ENCODE data around the gene SAMD9L.
"Not testable (repeated sequence)": the region's sequence is repeated elsewhere in the genome, so short reads cannot be mapped to it uniquely, and the experiment has no call there.

The SAMD9L gene

DNA sequence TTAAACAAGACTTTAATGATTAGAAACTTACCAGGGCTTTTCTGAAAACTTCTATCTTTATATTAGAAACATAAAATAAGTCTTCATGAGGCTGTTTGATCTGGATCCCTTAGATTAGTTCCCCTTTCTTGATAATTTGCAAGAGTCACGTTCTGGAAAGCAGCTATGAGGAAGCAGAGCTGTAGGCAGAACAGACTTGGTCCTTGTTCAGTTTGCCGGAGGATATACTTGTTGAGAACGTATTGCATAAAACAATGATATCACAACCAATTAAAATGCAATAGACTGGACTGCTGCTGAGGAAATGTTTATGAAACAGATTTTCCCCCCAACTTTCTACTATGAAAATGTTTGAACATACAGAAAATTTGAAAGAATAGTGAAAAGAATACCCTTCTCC lies 2.8 kb downstream of the SAMD9L start:
- DNase-seq: no peak

DNA sequence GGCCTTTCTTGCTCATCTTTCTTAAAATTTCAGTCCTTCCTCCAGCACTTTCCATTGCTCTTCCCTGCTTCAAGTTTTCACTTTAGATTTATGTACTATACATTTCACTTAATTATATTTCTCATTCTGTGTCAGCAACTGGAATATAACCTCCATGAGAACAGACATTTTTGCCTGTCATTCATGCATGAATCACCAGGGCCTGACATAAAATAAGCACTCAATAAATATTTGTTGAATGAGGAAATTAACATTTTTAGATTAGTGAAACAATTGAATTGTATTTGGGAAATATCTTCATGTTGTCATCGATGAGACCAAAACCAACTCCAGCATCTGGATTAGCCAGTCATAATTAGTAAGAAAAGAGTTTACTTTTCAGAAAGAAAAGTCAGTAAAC lies 6.1 kb downstream of the SAMD9L start:
- no peak for DNase-seq

DNA sequence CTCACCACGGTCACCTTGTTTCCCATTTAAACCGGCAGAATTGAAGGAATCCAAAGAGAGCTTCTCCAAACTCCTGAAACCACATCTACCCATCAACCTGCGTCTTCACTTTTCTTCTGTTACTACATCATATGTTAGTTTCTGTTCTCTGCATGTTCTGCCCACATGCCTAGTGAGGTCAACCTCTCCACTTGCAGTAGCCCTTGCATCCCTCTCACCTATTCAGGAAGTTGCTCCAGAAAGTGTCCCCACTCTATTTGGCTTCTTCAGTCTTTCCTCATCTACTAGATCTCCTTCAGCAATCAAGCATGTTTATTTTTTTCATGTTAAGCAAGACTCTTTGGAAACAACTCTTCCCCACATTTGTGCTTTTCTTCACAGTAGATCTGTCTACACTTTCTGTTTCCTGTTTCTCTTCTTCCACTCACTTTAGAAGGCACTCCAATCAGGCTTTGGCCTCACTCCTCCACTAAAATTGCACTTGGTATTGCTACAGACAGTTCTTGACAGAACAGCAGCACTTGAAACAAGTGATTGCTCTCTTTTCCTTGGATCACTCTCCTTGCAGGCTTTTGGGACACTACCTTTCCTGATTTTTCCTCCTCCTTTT lies 7.5 kb downstream of the SAMD9L start:
- no peak for DNase-seq

DNA sequence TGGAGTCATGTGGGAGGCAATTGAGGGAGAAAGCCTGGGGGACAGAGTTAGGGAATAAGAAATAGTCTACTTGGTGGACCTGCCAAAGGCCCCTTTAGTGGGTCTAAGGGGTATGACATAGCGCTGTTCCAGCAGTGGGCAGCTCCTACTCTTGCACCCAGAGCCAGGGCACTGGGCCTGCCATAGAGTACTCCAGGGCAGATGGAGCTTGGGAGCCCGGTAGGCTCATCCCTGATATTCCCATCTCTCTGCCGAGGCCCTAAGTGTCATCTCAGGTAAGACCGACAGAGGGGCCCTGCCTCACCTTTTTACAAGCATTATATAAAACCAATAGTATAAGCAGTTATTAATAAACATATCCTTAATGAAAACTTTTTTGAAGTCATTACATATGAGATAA lies 9.6 kb downstream of the SAMD9L start:
- DNase-seq: no peak

DNA sequence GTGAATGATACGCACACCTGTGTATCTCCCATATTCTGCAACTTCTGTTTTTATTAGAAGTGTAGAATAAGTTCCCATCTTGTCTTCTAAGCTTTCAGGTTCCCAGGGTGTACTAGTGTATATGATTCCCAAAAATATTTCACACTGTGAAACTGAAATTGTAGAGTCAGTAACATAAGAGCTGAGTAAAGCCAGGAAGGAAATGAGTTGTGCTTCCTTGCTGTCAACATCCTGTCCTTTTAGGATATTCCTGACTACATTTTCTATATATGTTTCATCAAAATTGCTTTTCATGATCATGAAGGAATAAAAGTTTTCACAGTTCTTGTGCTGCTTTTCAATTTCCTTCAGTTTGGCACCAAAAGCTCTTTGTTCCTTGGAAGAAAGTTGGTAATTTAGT lies 15.2 kb downstream of the SAMD9L start:
- DNase-seq: no peak

DNA sequence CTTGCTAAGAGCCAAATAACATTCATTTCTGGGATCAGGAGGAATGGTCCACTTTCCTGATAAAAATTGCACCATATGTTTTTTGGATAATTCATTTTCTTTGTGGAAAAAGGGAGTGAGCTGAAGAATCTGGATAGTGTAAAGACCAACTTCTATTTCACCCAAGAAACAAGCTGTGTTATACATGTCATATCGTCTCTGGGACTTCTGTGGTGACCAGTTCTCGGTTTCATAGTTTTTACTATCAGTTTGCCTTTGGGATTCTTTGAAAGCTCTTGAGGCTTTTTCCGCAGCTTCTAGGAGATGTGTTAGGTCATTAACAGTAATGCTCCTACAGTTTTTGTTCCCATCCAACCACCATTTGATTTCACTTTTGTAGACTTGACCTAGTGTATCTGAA lies 16.0 kb downstream of the SAMD9L start:
- DNase-seq: no peak

DNA sequence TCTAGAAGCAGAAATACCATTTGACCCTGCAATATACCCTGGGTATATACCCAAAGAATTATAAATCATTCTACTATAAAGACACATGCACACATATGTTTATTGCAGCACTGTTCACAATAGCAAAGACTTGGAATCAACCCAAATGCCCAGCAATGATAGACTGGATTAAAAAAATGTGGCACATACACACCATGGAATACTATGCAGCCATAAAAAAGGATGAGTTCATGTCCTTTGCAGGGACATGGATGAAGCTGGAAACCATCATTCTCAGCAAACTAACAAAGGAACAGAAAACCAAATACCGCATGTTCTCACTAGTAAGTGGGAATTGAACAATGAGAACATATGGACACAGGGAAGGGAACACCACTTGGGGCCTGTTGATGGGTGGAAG lies 21.2 kb downstream of the SAMD9L start:
- DNase-seq: not testable (repeated sequence)

DNA sequence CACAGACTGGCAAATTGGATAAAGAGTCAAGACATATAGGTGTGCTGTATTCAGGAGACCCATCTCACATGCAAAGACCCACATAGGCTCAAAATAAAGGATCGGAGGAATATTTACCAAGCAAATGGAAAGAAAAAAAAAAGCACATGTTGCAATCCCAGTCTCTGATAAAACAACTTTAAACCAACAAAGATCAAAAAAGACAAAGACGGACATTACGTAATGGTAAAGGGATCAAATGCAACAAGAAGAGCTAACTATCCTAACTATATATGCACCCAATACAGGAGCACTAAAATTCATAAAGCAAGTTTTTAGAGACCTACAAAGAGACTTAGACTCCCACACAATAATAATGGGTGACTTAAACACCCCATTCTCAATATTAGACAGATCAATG lies 24.7 kb downstream of the SAMD9L start:
- DNase-seq: not testable (repeated sequence)

DNA sequence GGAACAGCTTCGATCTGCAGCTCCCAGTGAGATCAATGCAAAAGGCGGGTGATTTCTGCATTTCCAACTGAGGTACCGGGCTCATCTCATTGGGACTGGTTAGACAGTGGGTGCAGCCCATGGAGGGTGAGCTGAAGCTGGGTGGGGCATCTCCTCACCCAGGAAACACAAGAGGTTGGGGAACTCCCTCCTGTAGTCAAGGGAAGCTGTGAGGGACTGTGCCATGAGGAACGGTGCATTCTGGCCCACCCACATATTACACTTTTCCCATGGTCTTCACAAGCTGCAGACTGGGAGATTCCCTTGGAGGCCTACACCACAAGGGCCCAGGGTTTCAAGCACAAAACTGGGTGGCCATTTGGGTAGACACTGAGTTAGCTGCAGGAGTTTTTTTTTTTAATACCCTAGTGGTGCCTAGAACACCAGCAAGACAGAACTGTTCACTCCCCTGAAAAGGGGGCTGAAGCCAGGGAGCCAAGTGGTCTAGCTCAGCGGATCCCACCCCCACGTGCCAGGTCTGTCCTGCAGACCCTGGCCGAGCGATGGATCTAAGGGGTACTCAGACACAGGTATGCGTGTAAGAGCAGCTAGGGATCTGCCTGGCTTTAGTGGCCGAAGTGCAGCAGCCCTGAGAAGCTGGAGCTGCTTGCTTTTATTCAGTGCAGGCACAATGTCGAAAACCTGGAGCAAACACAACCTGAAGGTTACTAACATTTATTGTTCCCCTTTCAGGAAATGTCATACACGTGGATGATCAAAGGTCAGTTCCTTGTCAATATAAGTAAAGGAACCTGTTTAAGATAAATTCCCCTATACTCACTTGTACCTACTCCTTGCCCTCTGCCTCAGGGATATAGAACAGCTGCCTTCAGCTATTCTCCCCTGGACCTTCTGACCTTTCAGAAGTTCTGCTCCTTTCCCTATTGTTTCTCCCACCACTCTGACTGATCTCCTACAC lies 27.3 kb downstream of the SAMD9L start:
- no peak for DNase-seq

DNA sequence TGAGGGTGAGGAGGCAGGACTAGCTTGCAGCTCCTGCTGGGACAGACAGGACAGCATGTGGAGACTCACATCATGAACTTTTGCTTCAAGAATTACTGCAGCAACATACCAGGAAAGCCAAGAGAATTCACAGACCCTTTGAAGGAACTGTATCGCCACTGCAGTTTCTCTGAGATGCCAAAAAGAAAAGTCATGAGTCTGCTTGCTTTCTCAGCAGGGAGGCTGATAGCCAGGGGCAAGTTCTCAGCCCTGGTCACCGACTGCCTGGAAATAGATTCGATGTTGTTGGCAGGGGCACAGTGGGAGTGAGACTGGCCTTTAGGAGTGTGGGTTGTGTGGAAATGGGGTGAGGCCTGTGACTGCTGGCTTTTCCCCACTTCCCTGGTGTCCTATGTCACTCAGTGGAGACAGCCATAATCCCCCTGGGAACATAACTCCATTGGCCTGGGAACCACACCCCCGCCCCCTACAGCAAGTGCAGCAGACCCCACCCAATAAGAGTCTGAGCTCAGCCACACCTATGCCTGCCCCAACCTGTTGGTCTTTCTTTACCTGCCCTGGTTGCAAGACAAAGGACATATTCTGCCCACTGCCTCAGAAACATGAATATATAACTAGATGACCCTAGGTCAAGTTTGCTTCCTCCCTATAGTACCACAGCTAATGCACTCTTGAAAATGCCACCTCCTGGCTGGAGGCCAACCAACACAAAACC lies 28.8 kb downstream of the SAMD9L start:
- no peak for DNase-seq

DNA sequence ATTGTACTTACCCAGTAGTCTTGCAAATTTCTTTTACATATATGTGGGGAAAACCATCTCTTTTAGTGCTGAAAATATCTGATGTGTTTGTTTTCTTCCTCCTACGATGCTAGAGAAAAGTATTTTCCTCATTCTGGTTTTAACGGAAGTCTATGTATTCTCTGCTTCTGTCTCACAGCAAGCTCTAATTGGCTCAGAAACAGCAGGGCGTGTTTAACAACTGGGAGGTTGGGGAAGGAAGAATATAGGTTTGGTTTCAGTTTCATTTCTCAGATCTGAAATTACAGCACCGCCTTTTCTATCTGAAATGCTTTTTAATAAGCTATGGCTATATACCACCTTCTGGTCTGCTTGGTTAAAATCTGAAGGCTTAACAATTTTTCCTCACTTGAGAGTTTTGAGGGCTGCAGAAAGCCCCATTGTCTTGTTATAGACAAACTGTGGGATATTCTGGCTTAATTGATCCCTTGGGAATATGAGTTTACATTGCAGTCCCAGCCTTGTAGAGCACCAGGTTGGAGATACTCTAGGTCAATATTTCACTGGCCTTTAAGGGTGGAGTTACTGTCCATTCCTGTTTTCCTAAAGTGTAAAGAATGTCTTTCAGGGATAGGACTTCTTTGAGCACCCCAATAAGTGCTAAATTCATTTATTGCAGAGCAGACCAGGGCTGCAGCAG lies 30.2 kb downstream of the SAMD9L start, which contains the start of gene SAMD9:
SAMD9 (minus strand) TSS at position 128 of the 679 bp plus-strand sequence. CDS start 11,882 bp downstream, outside the sequence.
- DNase-seq: peak; percentile 34

DNA sequence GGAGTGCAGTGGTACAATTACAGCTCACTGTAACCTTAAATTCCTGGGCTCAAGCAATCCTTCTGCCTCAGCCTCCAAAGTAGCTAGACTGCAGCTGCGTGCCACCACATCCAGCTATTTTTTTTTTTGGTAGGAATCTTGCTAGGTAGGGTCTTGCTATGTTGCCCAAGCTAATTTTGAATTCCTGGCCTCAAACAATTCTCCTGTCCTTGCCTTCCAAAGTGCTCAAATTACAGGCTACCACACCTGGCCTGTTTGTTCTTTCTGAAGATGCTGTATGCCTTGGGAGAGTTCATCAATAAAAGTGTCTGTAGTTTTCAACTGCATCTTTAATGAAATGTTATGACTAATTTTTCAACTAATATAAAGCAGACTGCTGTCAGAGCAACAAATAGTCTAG lies 30.9 kb downstream of the SAMD9L start:
- DNase-seq: no peak

DNA sequence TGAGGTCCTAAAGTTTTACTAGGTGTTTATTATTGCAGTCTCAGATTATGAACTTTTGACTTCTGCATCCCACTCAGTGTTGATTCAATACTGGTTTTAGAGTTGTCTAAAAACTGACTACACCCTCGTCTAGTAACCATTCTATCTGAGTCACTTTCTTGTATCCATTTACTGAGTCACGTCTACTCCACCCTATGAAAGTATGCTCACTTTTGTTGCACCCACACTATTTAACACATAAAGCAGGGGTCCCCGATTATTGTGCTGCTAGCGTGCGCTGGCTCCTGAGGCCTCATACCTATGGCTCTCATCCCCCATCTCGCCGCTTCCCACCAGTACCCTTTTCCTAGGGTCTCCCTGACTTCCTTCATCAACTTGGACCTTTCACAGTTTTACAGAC lies 32.4 kb downstream of the SAMD9L start:
- no peak for DNase-seq

DNA sequence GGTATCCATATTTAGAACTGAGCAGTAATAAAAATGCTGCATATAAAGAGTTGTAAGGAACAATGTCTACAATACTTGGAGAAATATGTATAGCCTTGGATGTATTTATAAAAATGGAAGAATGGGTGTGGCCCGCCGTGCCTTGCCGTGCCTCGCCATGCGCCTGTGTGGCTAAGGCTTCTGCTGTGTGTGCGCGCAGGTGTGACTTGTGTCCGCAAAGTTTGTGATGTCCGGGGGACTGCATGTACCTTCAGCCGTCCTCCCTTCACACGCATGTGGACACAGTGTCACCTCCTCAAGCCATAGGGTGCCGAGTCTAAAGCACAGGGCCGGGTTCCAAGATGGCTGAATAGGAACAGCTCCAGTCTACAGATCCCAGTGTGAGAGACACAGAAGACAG lies 40.2 kb downstream of the SAMD9L start:
- DNase-seq: no peak

DNA sequence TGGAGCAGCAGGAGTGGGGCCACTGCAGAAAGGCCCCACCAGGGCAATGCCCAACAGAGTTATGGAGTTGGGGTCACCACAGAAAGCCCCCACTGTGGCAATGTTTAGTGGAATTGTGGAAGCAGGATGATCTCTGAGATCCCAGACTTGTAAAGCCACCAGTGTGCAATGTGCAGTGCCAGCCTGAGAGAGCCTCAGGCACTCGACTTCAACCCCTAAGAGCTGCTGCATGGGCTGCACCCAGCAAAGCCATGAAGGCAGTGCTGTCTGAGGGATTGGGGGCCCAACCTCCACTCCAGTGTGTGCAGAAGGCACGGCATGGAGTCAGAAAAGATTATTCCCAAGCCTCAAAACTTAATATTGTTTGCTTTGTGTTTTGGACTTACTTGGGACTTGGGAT lies 50.8 kb downstream of the SAMD9L start:
- DNase-seq: no peak

DNA sequence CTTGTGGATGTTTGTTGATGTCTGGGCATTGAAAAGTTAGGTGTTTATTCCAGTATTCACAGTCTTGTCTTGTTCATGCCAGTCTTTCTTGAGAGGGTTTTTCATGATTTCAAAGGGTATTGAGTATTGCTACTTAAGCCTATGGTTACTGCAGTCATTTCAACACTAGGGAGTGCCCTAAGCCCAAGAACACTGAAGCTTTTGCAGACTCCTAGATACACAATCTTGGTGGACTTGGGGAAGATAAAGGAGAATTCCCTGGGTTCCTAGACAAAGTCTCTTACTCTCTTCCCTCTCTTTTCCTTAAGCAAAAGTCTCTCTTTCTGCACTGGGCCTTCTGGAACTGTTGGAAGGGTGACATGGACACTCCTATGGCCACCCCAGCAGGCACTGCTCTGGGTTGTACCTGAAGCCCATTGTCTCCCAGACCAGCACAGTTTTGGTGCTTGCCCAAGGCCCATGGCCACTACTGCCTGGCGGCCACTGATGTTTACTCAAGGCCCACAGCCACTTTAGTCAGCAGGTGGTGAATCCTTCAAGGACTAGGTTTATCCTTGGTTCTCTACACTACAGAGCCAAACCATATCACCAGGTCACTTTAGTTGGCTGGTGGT lies 55.3 kb downstream of the SAMD9L start:
- DNase-seq: no peak

Data from effector CD8-positive, alpha-beta T cell (primary cell).